Measurements from ENCODE around the gene FNBP1.
A peak's percentile ranks its signal among the peaks of the same experiment; 100 is the strongest.
"Not testable (repeated sequence)": the region's sequence is repeated elsewhere in the genome, so short reads cannot be mapped to it uniquely, and the experiment has no call there.

Gene FNBP1

DNA sequence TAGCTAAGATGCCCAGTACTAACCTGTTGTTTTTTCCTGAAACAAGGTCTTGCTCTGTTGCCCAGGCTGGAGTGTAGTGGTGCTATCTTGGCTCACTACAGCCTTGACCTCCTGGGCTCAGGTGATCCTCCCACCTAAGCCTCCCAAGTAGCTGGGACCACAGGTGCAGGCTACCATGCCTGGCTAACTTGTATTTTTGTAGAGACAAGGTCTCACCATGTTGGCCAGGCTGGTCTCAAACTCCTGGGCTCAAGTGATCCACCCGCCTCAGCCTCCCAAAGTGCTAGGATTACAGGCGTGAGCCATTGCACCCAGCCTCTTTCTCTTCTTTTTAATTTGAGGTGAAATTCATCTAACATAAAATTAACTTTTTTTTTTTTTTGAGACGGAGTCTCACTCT, 21.1 kb downstream of the FNBP1 start:
- DNase-seq (ENCODE audit: low spot score) = not testable (repeated sequence)

GRCh38 chr9:130021123-130021522, 21.9 kb downstream of the FNBP1 start:
- no peak for DNase-seq (ENCODE audit: low spot score)

DNA sequence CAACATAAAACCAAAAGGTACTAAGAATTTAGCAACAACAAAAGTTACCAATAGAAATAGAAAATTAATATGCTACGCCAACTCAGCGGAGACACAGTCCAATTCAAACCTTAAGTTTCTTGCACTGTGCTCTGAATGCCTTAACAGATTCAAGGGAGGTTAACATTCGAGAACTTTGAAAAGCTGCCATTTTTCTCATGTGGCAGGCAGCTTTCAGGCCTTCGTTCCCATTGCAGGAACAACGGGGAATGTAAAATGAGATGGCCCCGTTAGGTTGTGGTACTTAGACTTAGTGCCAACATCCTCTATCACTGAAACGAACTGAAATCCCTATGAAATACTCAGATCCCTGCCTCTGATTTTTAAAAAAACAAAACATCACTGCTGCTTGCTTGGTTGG, 22.4 kb downstream of the FNBP1 start:
- no peak for DNase-seq (ENCODE audit: low spot score)

- no peak for DNase-seq (ENCODE audit: low spot score)
Measured at GRCh38 chr9:130018265-130018664, 24.7 kb downstream of the FNBP1 start.

DNA sequence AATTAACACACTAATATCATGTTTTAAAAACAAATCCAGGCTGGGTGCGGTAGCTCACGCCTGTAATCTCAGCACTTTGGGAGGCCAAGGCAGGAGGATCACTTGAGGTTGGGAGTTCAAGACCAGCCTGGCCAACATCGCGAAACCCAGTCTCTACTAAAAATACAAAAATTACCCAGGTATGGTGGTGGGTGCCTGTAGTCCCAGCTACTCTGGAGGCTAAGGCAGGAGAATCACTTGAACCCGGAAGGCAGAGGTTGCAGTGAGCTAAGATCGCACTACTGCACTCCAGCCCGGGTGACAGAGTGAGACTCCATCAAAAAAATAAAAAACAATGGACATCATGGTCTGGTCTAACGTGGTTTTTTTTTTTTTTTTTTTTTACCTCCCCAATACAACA, 25.5 kb downstream of the FNBP1 start:
- DNase-seq (ENCODE audit: low spot score) = not testable (repeated sequence)

DNA sequence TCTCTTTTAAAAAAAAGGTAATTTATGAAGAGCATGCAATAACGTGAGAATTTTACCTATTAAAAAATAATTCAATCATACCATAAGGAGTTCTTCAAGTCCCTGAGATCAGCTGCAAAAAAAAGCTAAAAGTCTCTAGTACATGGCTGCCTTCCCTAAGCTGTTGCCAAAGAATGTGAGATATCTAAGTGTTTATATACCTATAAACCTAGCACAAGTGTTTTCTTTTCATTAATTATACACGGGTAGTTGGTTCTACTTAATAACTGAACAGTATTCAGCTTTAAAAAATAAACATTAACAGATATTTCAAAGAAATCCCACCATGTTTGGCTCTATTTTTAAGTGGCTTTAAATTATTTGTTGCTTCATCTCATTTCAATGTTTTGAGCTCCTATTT, 25.9 kb downstream of the FNBP1 start:
- DNase-seq (ENCODE audit: low spot score) = no peak

DNA sequence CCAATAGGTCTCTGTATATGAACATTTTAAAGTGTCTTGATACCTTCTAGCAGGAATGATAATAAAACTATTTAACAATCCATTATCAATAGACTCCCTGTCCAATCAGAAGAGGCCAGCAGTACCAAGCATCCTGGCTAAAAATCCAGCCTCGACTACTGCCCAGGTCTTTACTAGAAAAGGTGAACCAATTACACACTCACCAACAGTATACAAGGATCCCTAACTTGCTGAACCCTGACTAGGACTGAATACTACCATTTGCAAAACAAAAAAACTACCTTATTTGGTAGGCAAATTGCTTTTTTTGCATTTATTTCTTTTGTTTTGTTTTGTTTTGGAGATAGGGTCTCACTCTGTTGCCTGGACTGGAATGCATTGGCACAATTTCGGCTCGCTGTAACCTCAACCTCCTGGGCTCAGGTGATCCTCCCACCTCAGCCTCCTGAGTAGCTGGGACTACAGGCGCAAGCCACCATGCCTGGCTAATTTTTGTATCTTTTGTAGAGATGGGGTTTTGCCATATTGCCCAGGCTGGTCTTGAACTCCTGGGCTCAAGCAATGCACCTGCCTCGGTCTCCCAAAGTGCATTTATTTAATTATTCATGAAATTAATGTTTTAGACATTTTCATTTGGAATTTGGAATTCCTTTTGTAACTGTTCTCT, 27.5 kb downstream of the FNBP1 start:
- no peak for DNase-seq (ENCODE audit: low spot score)

- DNase-seq (ENCODE audit: low spot score) = no peak
Measured at GRCh38 chr9:130013326-130013725, 29.7 kb downstream of the FNBP1 start.

DNA sequence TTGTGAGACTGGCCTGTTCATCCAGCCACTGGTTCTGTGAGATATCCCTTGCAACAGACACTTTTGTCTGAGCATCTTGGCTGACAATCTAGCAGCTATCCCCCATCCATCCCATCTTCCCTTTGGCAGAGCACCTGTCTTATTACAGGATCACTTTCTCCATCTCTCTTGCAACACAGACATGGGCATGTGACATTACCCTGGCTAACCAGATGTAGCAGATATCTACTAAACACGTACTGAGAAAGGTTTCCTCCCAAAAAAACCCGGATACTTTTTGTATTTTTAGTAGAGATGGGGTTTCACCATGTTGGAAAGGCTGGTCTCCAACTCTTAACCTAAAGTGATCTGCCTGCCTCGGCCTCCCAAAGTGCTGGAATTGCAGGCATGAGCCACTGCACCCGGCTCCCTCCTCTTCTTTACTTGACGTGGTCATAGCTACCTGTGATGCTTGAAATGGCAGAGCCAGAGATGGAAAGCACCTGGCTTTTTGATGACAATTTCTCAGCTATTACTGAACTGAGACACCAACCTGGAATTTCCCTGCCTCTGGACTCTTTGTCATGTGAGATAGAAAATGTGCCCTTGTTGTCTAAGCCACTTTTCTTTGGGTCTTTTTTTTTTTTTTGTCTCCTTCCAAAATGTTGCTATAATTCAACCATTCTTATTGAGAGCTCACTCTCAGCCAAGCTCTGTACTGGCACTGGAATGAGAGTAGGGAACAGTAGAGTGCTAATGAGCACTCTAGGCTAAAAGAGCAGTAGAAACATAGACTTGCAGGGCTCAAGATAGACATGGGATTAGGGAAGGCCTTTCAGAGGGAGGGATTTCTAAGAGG, 32.6 kb downstream of the FNBP1 start:
- DNase-seq (ENCODE audit: low spot score) = no peak

DNA sequence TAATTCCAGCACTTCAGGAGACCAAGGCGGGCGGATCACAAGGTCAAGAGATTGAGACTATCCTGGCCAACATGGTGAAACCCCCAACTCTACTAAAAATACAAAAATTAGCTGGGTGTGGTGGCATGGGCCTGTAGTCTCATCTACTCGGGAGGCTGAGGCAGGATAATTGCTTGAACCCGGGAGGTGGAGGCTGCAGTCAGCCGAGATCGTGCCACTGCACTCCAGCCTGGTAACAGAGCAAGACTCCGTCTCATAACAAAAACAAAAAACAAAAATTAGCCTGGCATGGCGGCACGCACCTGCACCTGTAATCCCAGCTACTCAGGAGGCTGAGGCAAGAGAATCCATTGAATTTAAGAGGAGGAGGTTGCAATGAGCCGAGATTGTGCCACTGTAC, 33.4 kb downstream of the FNBP1 start:
- DNase-seq (ENCODE audit: low spot score) = not testable (repeated sequence)

DNA sequence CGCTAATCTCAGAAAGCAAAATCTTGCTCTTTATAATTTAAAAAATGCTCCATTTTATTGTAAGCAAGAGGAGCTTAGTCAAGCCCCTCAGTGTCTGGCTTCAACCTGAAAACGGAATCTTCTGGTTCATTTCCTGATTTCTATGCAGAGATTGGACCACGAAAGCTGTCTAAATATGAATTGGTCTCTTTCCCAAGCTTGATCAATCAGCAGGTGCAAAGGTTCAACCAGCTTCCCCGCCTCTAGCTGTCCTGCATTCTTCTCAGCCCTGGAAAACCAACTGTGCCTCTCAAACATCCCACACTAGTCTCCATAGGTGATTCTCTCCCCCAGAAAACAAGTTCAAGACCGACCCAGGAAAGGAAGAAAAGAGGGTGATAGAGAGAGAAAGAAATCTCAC, 34.5 kb downstream of the FNBP1 start:
- no peak for DNase-seq (ENCODE audit: low spot score)

DNA sequence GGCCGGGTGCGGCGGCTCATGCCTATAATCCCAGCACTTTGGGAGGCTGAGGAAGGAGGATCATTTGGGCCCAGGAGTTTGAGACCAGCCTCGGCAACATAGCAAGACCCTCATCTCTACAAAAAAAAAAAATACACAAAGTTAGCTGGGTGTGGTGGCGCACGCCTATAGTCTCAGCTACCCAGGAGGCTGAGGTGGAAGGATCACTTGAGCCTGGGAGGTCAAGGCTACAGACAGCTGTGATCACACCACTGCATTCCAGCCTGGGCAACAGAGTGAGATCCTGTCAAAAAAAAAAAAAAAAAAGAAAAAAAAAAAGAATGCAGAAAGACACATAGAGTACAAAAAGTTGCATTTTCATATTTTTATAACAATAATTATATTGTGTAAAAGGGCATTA, 36.0 kb downstream of the FNBP1 start:
- DNase-seq (ENCODE audit: low spot score) = not testable (repeated sequence)

GRCh38 chr9:130003943-130004552, 38.9 kb downstream of the FNBP1 start:
- DNase-seq (ENCODE audit: low spot score) = no peak

- DNase-seq (ENCODE audit: low spot score) = no peak
Measured at GRCh38 chr9:130002320-130002719, 40.7 kb downstream of the FNBP1 start.

- no peak for DNase-seq (ENCODE audit: low spot score)
Measured at GRCh38 chr9:130001190-130001589, 41.8 kb downstream of the FNBP1 start.

- no peak for DNase-seq (ENCODE audit: low spot score)
Measured at GRCh38 chr9:129999141-129999510, 43.9 kb downstream of the FNBP1 start.

DNA sequence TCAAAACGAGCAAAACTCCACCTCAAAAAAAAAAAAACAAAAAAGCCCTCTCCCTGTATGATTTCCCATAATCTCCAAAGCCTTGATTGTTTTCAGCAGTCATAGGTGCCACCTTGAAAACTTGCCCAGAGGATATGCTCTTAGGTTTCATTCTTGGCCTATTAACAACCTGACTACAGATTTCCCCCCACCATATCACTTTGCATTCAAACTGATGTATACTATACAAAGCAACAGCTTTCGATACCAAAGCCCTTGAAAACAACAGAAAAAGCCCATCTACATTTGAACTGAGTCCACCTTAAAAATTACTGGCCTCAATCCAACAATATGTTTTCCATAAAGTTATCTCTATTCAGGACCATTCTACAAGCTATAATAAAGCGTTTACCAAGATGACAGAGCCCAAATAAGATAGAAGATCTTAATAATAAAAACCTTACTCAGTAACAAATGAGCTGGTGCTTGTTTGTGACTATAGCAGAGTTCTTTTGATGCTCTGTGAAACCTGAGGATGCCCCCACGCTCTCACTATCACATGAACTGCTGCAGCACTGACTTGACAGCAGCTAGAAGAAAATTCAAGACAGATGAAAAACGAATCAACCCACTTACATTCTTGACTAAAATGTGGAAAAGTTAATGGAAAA, 44.4 kb downstream of the FNBP1 start:
- no peak for DNase-seq (ENCODE audit: low spot score)

- not testable (repeated sequence) for DNase-seq (ENCODE audit: low spot score)
Measured at GRCh38 chr9:129997706-129998105, 45.3 kb downstream of the FNBP1 start.

GRCh38 chr9:129996161-129996830, 46.7 kb downstream of the FNBP1 start:
- no peak for DNase-seq (ENCODE audit: low spot score)

- peak; percentile 27 for DNase-seq (ENCODE audit: low spot score)
Measured at GRCh38 chr9:129995409-129996160, 47.4 kb downstream of the FNBP1 start.

DNA sequence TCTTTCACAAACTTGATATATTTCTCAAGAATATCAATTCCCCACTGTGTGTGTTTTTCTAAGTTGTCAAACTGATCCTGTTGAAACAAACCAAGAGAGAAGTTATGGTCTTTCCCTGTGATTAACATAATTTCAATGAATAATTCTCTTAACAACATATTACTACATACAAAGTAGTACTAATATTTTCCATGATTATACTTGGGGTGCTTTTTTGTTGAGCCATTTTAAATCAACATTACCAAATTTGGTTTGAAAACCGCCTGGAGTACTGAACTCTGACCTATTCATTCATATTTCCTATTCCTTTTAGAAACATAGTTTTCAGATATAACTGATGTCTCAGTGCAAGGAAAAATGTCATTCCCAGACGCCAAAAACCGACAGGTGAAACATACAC, 48.1 kb downstream of the FNBP1 start:
- no peak for DNase-seq (ENCODE audit: low spot score)

Measured in AG08396 (cell line).